GM18502 (cell line): ENCODE results near the gene DNAL1.
"Not testable (repeated sequence)": the region's sequence is repeated elsewhere in the genome, so short reads cannot be mapped to it uniquely, and the experiment has no call there.

Experiments used
- ATAC-seq: cut with Tn5 transposase; IDR thresholded peaks from one replicate; pipeline ENCODE4 v1.9.1; 2021; ENCODE audit warnings: mild to moderate bottlenecking; ENCODE audit not compliant: unreplicated experiment, poor library complexity

Gene DNAL1

GRCh38 chr14:73636355-73636754 is 8.4 kb upstream of the DNAL1 start:
- not testable (repeated sequence) for ATAC-seq

- ATAC-seq: no peak
Measured at GRCh38 chr14:73637830-73638229, 7.0 kb upstream of the DNAL1 start.

- ATAC-seq: no peak
Measured at GRCh38 chr14:73640796-73641365, 3.9 kb upstream of the DNAL1 start.

- no peak for ATAC-seq
Measured at GRCh38 chr14:73645248-73645610, 443 bp downstream of the DNAL1 start.

- no peak for ATAC-seq
Measured at GRCh38 chr14:73651005-73651404, 6.2 kb downstream of the DNAL1 start.

GRCh38 chr14:73655851-73656250 is 11.1 kb downstream of the DNAL1 start:
- ATAC-seq: no peak

GRCh38 chr14:73659202-73659601 is 14.4 kb downstream of the DNAL1 start:
- not testable (repeated sequence) for ATAC-seq

- ATAC-seq: no peak
Measured at GRCh38 chr14:73660511-73660910, 15.7 kb downstream of the DNAL1 start.

- ATAC-seq: no peak
Measured at GRCh38 chr14:73661872-73662271, 17.1 kb downstream of the DNAL1 start.

- no peak for ATAC-seq
Measured at GRCh38 chr14:73662487-73662943, 17.7 kb downstream of the DNAL1 start.

GRCh38 chr14:73663548-73664212 is 18.9 kb downstream of the DNAL1 start:
- ATAC-seq: no peak

- ATAC-seq: no peak
Measured at GRCh38 chr14:73665130-73665529, 20.3 kb downstream of the DNAL1 start.

- ATAC-seq: no peak
Measured at GRCh38 chr14:73666583-73666982, 21.8 kb downstream of the DNAL1 start.

GRCh38 chr14:73667854-73668253 is 23.1 kb downstream of the DNAL1 start:
- ATAC-seq: no peak

- ATAC-seq: no peak
Measured at GRCh38 chr14:73674986-73675385, 30.2 kb downstream of the DNAL1 start.

GRCh38 chr14:73678698-73679097 is 33.9 kb downstream of the DNAL1 start:
- ATAC-seq: no peak

GRCh38 chr14:73680821-73681220 is 36.0 kb downstream of the DNAL1 start:
- ATAC-seq: no peak

- no peak for ATAC-seq
Measured at GRCh38 chr14:73684627-73685026, 39.8 kb downstream of the DNAL1 start.

GRCh38 chr14:73685328-73685727 is 40.5 kb downstream of the DNAL1 start:
- ATAC-seq: no peak

GRCh38 chr14:73686901-73687300 is 42.1 kb downstream of the DNAL1 start:
- no peak for ATAC-seq

- no peak for ATAC-seq
Measured at GRCh38 chr14:73694083-73694482, 49.3 kb downstream of the DNAL1 start.

- no peak for ATAC-seq
Measured at GRCh38 chr14:73695082-73695481, 50.3 kb downstream of the DNAL1 start.
